NCI-H187 (cell line): ENCODE data around the gene DPH7.
"Not testable (repeated sequence)": the region's sequence is repeated elsewhere in the genome, so short reads cannot be mapped to it uniquely, and the experiment has no call there.

Source experiments
- DNase-seq, 2 experiments: peaks; one replicate each; lab custom pipeline; 2025; lab: John Stamatoyannopoulos, UW

The DPH7 gene

DNA sequence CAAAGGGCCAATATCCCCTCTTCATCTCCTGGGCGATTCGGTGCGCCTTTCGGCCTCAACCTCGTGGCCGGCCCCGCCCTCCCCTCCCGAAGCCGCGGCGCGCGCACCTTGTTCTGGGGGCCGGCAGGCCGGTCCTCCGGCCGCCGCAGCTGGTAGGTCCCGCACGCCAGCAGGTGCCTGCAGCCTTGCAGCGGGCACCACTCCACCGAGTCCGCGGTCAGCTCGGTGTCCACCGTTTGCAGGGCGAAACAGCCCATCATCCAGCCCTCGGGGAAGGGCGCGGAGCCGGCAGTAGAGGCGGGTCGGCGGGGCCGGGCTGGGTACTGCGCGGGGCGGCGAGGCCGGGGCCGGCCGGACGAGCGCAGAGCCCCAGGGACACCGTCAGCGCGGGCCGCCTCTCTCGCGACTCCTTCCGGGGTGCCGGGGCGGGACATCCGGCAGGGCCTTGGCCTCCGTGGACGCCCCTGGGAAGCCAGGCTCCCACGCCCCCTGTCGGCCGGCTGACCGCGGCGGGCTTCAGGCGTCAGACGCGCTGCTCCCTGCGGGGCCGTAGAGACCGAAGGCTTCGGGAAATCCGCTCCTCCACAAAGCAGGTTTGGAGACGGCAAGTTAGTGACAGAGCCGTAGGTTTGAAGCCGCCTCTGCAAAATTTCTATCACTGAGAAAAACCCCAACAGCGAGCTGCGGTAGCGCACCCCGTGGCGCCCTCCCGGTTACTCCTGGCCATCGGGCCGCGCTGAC, at the start of gene DPH7:
TSS of gene DPH7 (minus strand) at position 408 of the 741 bp plus-strand sequence. CDS start at position 260, 148 bp downstream.
- DNase-seq = peak; percentile 51 to 82

DNA sequence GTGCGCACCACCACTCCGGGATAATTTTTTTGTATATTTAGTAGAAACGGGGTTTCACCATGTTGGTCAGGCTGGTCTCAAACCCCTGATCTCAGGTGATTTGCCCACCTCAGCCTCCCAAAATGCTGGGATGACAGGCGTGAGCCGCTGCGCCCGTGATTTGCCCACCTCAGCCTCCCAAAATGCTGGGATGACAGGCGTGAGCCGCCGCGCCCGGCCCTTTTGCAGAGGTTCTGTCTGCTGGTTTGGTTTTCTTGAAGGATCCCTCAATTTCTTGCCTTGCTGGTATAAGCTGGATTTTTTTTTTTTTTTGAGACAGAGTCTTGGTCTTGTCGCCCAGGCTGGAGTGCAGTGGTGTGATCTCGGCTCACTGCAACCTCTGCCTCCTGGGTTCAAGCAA, 48.7 kb upstream of the DPH7 start:
- not testable (repeated sequence) for DNase-seq

- no peak for DNase-seq
Observed at GRCh38 chr9:137626464-137626863, 47.7 kb upstream of the DPH7 start.

DNA sequence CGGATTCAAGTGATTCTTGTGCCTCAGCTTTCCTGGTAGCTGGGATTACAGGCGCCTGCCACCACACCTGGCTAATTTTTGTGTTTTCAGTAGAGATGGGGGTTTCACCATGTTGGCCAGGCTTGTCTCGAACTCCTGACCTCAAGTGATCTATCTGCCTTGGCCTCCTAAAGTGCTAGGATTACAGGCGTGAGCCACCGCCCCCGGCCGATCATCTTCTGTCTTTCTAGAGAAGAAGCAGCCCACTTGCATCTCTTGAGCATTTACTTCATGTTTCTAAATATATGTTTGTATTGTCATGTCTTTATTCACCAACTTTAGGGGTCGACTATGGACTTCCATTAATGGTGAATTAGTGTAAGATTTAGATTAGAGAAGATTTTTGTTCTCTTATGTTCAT, 43.5 kb upstream of the DPH7 start:
- not testable (repeated sequence) for DNase-seq

GRCh38 chr9:137621131-137621757, 42.5 kb upstream of the DPH7 start:
- no peak for DNase-seq

- DNase-seq = no peak
Observed at GRCh38 chr9:137620581-137620980, 41.9 kb upstream of the DPH7 start.

DNA sequence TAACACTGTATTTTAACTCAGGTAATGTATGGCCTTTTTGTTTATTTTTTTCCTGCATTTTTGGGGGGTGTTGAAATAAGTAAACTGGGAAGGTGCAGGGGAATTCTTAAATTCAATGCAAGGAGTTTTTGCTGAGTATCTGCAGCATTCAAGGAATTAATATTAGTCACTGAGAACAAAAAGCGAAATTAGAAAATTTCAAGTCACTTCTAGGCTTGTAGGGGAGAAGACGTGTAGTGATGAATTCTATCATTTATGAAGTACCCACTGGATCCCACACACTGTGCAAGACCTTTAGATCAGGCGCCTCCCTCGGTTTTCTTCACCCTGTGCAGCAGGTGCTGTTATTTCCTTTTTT, 41.3 kb upstream of the DPH7 start:
- DNase-seq = no peak

GRCh38 chr9:137619240-137620047, 40.7 kb upstream of the DPH7 start:
- no peak for DNase-seq

DNA sequence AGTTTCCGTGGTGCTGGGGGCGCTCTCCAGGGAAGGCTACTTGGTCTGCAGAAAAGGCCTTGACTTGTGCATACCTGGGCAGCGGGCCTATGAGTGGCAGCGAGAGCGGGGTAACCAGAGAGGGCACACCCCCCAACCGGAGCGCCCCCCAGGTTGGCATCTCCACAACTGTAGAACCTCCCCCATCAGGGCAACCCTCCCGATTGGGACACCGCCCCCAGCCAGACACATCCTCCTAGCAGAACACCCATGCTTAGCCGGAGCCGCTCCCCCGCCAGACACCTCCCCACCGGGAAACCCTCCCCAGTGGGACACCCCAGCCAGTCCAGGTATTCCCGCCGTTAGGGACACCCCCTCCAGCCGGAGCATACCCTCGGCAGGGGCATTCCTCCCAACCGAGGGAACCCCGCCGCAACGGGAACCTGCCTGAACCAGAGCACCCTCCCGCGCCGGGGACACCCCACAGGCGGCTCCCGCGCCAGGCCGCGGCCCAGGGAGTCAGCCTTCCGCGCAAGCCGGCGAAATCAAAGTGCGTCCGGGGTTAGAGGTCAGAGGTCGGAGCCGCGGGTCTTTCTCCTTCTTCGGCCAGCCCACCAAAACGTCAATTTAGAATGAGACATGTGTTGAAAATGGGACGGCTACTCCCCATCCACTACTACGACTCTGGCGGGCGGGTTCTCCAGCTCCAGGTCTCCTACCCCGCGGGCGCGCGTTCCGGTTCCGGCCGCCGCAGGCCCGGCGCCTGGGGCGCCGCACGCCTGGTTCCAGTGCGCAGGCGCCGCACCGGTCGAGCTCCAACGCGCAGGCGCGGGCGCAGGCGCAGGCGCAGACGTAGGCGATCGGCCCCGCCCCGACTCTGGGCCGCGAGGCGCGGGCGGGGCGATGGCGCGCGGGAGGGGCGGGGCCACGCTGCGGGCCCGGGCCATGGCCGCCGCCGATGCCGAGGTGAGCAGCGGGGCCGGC, 39.7 kb upstream of the DPH7 start, which contains the start of gene EHMT1:
TSS of gene EHMT1 (plus strand) at position 901 of the 963 bp plus-strand sequence. CDS start at position 925, 24 bp downstream.
- DNase-seq = peak; percentile 37 to 60

DNA sequence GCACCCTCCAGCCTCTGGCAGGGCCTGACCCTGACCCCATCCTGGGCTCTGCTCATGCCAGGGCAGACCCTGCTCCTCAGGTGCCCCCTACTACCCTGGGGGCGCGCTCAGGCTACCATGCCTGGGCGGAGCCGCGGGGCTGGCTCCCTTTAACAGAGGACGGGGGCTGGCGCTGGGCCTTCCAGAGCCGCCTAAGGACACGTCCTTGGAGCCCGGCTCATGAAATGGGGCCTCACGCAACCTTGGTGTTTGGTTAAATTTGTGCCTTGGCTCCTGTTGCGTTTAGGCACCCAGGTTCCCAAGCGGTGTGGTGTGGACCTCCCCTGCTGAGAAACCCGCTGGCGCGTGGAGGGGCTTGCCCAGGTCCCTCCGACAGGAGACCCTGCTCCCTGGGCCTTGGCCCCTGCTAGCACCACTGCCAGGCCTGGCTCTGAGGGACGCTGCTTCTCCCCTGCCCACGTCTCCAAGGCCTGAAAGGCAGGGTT, 36.7 kb upstream of the DPH7 start:
- no peak for DNase-seq

DNA sequence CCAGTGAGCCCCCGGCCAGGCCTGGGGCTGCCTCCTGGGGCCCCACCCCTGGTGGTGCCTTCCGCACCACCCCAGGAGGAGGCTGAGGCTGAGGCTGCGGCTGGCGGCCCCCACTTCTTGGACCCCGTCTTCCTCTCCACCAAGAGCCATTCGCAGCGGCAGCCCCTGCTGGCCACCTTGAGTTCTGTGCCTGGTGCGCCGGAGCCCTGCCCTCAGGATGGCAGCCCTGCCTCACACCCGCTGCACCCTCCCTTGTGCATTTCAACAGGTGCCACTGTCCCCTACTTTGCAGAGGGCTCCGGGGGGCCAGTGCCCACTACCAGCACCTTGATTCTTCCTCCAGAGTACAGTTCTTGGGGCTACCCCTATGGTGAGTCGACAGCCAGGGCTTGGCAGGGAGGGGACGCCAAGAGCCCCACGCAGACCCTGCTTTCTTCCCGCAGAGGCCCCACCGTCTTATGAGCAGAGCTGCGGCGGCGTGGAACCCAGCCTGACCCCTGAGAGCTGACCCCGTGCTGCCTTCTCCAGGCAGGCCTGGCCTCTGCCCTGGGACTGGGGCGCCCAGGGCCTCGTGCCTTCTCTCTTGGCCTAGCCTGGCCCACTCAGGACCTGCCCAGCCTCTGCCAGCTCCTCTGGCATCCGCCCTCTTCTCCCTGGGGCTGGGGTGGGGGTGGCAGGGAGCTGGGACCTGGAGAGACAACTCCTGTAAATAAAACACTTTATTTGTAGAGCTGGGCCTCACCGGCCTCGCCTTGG, 36.1 kb upstream of the DPH7 start:
- no peak for DNase-seq

DNA sequence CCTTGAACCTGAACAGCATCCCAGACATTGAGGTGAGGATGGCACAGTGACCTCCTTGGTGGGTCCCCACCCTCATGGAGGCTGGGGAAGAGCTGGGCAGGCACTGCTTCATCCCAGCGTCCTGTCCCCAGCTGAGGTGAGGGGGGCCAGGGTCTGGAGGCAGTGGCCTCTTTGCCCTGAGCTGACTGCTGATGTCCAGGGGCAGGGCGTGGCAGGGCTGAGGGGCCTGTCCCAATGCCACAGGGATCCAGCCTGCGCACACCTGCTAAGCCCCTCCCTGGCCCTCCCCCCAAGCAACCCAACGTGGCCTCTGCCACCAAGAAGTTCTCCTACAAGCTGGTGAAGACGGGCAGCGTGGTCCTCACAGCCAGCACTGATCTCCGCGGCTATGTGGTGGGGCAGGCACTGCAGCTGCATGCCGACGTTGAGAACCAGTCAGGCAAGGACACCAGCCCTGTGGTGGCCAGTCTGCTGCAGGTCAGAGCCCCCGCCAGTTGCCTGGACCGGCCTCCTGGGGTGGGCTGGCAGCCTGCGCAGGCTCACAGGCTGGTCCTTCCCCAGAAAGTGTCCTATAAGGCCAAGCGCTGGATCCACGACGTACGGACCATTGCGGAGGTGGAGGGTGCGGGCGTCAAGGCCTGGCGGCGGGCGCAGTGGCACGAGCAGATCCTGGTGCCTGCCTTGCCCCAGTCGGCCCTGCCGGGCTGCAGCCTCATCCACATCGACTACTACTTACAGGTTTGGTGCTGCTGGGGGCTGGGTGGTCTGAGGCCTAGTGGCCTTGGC, 35.2 kb upstream of the DPH7 start:
- DNase-seq = no peak

DNA sequence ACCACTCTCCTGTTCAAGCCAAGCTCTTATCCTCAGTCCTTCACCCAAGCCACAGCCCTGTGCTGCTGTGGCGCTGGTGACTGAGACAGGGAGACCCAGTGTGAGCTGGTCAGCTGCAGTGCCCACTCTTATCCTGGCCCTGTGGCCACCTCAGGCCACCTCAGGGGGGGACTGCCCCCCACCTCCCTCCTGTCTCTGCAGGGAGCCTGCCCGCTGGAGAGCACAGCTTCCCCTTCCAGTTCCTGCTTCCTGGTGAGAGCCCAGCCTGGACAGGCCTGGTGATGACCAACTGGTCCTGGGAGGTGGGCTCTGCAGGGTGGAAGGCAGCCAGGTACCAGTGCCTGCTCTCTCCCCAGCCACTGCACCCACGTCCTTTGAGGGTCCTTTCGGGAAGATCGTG, 34.5 kb upstream of the DPH7 start:
- DNase-seq = no peak

GRCh38 chr9:137612741-137613142, 34.0 kb upstream of the DPH7 start:
- DNase-seq = no peak

DNA sequence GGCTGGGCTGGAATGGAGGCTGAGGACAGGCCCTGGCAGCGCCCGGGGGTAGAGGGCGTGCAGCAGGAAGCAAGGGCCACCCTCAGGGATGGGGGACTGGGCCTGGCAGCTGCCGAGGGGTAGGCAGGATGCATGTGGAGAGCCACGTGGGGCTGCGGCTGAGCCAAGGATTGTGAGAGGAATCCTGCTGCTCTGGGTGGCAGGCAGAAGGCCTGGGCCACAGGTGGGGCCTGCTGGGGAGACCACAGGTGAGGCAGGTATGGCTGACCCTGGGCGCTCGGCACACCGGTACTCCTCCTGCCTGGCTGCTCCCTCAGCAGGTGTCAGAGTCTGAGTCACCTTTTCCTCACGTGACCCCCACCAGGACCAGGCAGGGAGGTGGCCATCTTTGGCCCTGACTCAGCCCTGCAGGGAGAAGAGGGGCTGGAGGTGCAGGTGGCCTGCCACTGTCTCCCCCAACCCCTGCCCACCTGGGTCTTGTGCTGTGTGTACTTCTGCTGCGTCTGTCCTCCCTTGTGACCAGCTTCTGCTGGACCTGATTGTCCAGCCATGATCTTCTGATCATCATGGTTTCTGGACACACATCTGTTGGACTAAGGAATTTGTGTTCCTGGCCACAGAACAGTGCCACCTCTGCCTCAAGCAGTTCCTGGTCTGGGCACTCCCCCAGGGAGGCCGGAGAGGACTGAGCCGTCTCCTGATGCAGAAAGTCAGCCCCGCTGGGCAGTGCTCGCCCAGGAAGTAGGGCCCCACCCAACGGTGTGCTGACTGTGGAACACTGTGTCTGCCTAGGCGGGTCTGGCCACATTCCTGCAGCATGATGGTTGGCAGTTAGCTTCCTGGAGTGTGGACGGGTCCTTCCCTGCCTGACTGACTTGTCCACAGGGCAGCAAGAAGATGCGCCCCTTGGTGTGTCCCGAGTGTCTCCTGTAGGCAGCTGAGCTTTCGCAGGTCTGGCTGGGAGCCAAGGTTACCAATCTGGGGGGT, 33.2 kb upstream of the DPH7 start:
- no peak for DNase-seq

GRCh38 chr9:137610944-137611343, 32.2 kb upstream of the DPH7 start:
- DNase-seq = no peak

DNA sequence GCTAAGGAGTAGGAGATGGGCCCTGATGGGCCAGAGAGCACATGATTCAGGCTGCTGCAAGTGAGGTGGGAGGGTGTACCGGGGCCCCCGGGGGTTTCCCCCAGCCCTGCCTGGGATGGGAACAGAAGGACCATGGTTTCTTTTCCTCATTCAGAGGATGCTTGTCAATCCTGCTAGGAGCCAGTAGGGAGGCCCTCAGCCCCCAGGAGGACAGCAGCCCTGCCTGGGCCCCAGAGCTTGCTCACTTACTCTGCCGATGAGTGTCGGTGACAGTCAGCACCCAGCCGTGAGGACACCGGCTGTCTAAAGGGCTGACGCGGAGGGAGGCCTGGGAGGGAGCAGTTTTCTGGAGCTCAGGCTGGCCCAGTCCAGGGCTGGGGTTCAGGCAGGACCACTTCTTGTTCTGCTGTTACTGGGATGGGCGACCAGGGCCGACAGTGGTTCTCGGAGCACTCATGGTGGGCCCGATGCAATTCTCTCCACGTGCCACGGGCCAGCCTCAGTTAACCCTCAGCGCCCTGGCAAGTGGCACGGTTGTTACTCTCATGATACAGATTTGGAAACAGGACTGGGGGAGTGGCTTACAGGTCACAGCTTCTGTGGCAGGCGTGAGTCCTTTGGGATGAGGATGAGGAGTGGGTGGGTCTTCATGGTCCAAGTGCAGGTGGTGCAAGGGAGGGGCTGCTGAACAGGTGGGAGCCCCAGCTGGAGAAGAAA, 28.6 kb upstream of the DPH7 start:
- no peak for DNase-seq

GRCh38 chr9:137606734-137607138, 28.0 kb upstream of the DPH7 start:
- no peak for DNase-seq
